CD4-positive, alpha-beta T cell treated with Interleukin-4 for 1 hour (primary cell): ENCODE measurements around the gene KIAA1614.

ENCODE experiments used
- DNase-seq, 2 donors: peaks; one replicate each; pipeline ENCODE4 v3.0.0-alpha.2; 2020 to 2022

KIAA1614 gene

GRCh38 chr1:180909005-180909414 is 3.7 kb upstream of the KIAA1614 start:
- DNase-seq = no peak

DNA sequence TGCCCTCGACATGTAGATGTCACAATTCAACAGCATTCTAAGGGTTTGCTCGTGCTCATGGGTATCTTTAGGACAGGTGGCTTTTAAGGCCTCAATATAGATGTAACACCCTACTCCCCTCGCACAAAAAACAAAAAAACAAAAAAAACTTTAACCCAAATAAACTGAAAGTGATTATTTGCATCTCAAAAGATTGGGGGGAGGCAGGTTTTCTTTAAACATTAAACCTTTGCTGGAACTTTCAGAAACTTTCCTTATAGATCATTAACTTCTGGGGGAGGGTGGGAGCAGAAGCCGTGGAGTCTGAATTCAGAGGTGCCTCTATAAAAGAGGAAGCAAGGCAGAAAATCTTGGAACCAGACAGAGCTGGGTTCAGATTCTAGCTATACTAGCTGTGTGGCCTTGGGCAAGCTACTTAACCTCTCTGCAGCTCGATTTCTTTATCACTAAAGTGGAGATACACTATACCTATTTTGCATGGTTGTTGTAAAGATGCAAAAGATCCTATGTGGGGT is 3.2 kb upstream of the KIAA1614 start:
- DNase-seq = no peak

DNA sequence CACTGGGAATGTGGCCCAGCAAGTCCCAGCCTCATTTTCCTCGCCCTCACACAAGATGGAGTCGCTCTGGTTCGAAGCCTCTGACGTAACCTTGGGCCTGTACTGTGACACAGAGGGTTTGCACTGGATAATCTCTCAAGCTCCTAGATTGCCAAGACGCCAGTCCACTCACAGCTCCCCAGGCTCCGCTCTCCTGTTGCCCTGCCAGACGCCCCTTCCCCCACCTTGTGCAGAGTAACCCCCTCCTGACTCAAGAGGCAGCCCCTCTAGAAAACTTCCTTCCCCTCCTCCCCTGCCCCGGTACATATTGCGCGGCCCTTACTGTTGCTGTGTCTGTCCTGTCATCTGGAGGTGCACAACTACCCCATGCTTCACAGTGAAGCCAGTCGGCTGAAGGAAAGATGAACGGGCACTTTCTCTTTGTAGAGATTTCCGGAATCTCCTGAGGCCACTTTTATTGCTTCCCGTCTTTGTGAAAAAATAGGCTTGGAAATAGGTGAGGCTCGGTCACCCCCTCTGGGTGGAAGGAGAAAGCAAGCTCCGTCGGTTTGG is 981 bp upstream of the KIAA1614 start:
- DNase-seq = no peak

DNA sequence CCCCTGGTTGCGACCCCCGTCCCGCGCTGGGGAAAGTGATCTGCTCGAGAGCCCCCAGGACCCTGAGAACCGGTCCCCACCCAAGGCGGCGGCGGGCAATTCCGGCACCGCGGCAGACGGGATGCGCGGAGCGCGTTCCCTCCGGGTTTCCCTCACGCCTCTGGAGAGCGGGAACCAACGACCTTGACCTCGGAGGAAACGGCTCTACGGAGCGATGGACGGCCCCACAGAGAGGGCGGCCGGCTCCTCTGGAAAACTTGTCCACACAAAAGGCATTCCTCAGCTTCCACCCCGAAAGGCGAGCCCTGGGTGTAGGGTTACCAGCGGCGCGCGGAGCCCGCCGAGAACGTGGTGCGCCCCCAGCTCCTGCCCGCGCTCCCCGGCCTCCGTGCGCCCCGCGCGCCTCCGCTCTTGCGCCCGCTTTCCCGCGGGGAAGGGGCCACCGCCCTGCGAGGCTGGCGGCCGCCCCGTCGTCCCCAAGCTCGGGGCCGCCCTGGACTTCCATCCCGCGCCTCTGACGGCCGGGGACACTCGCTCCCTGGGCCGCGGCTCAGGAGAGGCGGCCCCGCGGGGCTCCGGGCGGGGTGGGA is 391 bp upstream of the KIAA1614 start:
- no peak for DNase-seq

DNA sequence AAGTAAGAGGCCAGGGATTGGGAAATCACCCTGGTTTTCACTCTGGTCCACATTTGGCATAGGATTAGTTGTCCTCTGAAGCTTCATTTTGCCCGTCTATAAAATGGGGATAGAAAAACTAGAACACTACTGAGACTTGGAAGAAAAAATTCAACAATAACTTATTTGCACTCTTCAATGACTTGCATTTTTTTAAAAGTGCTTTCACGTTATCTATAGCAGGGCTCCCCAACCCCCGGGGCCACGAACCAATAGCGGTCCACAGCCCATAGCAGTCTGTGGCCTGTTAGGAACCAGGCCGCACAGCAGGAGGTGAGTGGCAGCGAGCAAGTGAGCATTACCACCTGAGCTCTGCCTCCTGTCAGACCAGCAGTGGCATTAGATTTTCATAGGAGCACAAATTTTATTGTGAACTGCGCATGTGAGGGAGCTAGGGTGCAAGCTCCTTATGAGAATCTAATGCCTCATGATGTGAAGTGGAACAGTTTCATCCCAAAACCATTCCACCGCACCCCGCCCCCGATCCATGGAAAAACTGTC is 2.8 kb downstream of the KIAA1614 start:
- no peak for DNase-seq

DNA sequence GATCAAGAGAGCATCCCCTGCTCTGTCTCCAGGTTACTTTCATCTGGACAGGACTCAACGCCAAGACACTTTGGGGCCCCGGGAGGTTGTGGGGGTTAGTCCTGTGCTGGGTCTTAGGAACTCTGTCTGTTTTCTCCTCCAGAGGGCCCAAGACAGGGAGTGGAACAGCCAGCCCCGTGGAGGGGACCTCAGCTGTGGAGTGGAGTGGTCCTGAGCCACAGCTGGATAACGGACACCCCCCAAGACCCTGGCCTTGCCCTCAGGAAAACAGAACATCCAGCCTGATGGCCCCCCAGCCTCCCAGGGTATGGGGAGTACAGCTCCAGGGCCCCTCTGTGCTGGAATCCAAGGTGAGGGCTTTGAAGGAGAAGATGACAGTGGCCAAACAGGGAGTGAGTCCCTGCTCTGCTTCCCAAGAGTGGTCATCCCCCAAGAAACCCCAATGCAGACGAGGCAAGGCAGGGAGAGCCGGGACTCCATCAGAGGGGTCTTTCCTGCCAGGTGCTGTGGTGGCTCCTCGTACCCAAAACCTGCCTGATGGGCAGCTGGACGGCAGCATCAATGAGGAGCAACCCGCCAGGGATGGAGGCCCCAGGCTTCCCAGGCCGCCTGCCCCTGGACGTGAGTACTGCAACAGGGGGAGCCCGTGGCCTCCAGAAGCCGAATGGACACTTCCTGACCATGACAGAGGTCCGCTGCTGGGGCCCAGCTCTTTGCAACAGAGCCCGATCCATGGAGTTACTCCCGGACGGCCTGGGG is 3.5 kb downstream of the KIAA1614 start:
- DNase-seq = no peak

GRCh38 chr1:180916771-180917170 is 4.1 kb downstream of the KIAA1614 start:
- DNase-seq = no peak

GRCh38 chr1:180917306-180918065 is 4.8 kb downstream of the KIAA1614 start:
- no peak for DNase-seq

DNA sequence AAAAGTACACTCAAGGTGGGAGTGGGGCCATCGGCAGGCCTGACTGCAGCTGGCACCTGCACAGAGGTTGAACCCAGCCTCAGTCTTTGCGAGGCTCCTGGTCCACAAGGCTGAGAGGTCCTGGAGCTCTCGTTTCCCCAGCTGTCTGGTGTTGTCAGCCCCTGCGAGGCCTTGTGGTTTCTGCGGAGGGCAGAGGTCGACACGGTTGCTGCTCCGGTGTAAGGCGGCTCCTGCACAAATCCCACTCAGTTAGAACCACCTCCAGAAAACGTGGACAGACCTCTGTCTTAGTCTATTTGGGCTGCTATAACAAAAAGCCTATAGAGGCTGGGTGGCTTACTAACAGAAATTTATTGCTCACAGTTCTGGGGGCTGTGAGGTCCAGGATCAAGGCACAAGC is 5.8 kb downstream of the KIAA1614 start:
- no peak for DNase-seq

DNA sequence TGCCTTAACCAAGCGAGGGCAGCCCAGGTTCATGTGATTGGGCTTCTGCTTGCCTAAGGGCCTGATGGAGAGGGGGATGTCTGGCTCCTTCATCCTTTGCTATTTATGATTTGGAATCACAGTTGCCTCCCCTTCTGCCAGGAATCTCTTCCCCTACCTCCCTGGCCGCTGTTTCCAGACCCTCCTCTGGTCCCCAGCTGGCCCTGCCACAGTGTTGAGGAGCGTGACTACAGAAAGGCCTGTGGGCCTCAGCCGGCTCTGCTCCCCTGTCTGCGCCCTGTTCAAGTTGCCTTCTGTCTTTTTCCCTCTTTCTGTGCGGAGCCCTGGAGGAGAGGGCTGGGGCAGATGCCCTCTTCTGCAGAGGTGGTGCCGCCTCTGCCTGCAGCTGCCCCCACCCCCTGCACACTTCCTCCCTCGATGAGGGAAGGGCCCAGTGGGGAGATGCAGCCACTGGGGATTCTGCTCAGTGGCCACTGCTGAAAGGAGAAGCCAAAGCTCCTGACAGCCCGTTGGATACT is 6.5 kb downstream of the KIAA1614 start:
- no peak for DNase-seq

- DNase-seq = no peak
These were observed 7.5 kb downstream of the KIAA1614 start for GRCh38 chr1:180920193-180920592.

- DNase-seq = no peak
These were observed 8.0 kb downstream of the KIAA1614 start for GRCh38 chr1:180920702-180921101.

DNA sequence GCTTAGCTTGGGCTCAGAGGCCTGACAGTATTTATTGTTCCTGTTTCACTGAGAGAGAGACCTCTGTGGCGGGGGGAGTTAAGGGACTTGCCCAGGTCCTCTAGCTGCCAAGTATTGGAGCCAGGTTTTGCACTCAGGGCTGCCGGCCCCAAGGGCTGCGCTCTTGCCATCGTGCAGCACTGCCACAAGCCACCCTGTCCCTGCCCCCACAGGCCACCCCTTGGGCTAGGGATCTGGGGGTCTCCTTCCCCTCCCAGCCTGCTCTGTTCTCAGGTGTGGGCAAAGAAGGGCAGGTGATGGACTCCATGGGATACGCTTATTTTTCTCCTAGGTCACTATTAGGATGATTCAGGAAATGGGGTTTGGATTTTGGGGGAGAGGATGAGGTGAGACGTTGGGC is 8.7 kb downstream of the KIAA1614 start:
- no peak for DNase-seq

GRCh38 chr1:180921891-180922630 is 9.4 kb downstream of the KIAA1614 start:
- no peak for DNase-seq

GRCh38 chr1:180922631-180923015 is 9.9 kb downstream of the KIAA1614 start:
- no peak for DNase-seq

- DNase-seq = no peak
These were observed 10.5 kb downstream of the KIAA1614 start for GRCh38 chr1:180923021-180923841.

DNA sequence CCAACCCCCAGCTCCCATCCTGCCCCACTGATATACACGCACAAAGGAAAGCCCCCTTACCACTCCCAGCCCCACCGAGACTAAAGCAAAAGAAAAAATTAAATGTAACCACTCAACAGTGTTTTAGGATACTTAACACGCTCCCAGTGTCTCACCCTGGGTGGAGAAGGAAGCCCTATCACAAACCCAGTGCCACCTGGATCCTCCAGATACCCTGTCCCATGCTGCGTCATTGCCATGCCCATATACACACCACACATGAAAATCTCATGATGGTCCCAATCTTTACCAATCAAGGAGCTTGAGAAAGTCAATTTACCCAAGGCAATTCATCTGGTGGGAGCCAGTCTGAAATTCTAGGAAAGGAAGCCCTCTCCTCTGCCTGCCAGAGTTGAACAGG is 11.2 kb downstream of the KIAA1614 start:
- no peak for DNase-seq

GRCh38 chr1:180924939-180925338 is 12.2 kb downstream of the KIAA1614 start:
- no peak for DNase-seq

DNA sequence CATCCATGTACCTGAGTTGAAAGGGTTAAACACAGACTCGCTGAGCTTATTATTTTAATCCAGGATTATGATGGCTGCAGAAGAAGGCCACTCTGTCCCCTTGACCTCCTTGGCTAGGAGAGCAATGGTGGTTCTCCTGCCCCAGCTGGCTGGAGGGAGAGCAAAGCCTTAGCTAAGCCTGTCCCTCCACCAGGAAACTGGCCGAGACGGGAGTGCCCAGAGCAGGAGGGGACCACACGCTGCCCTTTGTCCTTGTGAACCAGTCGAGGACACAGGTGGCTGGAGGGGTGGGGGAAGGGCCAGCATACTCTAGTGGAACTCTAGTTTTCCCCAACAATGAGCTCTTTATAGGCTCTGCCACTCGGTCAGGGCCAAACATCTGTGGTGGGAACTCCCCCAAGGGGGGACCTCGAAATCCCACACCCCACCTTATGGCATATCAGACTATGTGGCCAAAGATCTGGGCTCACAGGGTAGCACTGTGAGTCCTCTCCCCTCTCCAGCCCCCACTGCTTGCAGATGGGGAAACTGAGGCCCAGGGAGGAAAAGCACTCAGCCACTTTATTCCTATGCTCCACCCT is 12.9 kb downstream of the KIAA1614 start:
- no peak for DNase-seq

GRCh38 chr1:180926164-180926981 is 13.7 kb downstream of the KIAA1614 start:
- no peak for DNase-seq
